NT2/D1 (cell line): ENCODE results near the gene NSUN6.

Experiments
- DNase-seq: peaks from one replicate; pipeline ENCODE4 v3.0.0-alpha.2; 2011; ENCODE audit warnings: low read depth, low spot score
- H3K27me3 ChIP-seq: 2 replicates; pipeline ENCODE4 v1.6.0; 2011; ENCODE audit warnings: mild to moderate bottlenecking; ENCODE audit not compliant: insufficient read length, insufficient read depth
- H3K36me3 ChIP-seq: 2 replicates; pipeline ENCODE4 v1.6.1; 2011; ENCODE audit warnings: mild to moderate bottlenecking, low read length, mixed read lengths; ENCODE audit not compliant: insufficient read depth, insufficient read length
- H3K4me1 ChIP-seq: 2 replicates; pipeline ENCODE4 v1.5.1; 2011; ENCODE audit not compliant: insufficient read depth, insufficient read length
- H3K4me3 ChIP-seq: 2 replicates; pipeline ENCODE4 v1.5.1; 2011; ENCODE audit warnings: low read depth; ENCODE audit not compliant: insufficient read length
- H3K9ac ChIP-seq: 2 replicates; pipeline ENCODE4 v1.6.0; 2011; ENCODE audit warnings: low read depth; ENCODE audit not compliant: insufficient read length
- H3K9me3 ChIP-seq: 2 replicates; pipeline ENCODE4 v1.5.1; 2011; ENCODE audit warnings: mild to moderate bottlenecking, low read length; ENCODE audit not compliant: insufficient read depth
- SUZ12 ChIP-seq: IDR thresholded peaks from 2 replicates; pipeline ENCODE4 v1.6.1; 2011; ENCODE audit not compliant: insufficient read length, insufficient read depth; ENCODE audit errors: extremely low read depth
- YY1 ChIP-seq: IDR thresholded peaks from 2 replicates; pipeline ENCODE4 v1.6.1; 2011; ENCODE audit not compliant: insufficient read length, insufficient read depth
- ZNF274 ChIP-seq: IDR thresholded peaks from 2 replicates; pipeline ENCODE4 v1.6.1; 2011; ENCODE audit warnings: mild to moderate bottlenecking, low read depth, low read length

NSUN6 gene

DNA sequence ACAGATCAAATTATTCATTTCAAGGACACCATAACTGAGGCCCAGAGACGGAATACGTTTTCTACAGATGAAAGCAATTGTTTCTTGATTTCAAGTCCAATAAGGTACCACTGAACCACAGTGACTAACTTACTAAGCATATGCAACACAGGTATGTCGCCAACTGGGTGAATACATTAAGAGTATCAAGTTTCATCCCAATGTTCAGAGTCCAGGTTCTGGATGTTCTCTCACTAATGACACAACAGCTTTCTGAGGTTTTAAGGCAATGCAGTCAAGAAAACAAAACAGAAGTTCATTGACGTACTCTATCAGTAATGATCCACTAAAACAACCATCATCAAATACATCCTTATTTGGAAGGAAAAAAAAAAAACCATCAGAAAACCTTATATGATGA lies 35.8 kb downstream of the NSUN6 start:
- DNase-seq = no peak
- H3K9ac ChIP-seq = no peak overlapping the region
- no peaks in the 10 kb centered on the region for H3K9me3 ChIP-seq
- H3K27me3 ChIP-seq = no peaks in the 10 kb centered on the region
- H3K36me3 ChIP-seq = peaks cover 13% of the 10 kb centered on the region
- TF ChIP-seq ZNF274 (no peak), YY1 (no peak), SUZ12 (no peak)
- H3K4me1 ChIP-seq = no peaks in the 10 kb centered on the region
- no peak overlapping the region for H3K4me3 ChIP-seq

DNA sequence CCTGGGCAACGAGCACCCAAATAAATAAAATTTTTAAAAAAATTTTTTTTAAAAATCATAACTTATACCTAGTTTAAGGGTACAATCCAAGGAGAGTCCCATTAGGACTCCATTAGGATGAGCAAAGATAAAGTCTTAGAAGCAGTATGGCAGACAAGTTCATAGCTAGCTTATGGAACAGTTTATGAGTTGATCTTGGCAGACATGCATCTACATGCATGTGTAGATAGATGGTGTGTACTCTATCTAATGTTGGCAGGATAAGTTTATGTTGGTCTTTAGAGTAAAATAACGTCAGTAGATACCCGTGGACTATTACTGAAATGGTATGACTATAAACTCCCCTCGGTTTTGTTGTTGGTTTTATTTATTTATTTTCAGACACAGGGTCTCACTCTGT lies 40.2 kb downstream of the NSUN6 start:
- TF ChIP-seq ZNF274 (no peak), YY1 (no peak), SUZ12 (no peak)
- DNase-seq = no peak
- no peaks in the 10 kb centered on the region for H3K9me3 ChIP-seq
- H3K36me3 ChIP-seq = peaks cover 16% of the 10 kb centered on the region
- H3K4me1 ChIP-seq = no peaks in the 10 kb centered on the region
- no peak overlapping the region for H3K9ac ChIP-seq
- H3K4me3 ChIP-seq = no peak overlapping the region
- no peaks in the 10 kb centered on the region for H3K27me3 ChIP-seq

DNA sequence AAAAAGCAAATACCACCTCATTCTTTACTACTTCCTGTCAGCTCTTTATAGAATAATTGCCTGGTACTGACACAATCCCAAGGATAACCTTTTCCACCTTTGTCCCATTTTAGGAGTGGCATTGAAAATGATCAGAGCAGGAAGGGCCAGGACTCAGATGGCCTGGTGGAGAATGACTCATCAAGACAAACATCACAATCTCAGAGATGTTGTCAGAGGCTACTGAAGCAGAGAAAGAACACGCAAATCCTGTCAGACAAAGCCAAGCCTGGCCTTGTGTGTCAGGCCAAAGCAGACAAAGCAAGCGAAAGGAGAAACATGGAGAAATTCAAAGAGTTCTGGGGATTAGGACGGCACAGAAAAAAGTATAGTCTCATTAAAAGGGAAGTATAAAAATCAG lies 40.9 kb downstream of the NSUN6 start:
- Histone ChIP-seq H3K4me1 (no peaks in the 10 kb centered on the region), H3K4me3 (no peak overlapping the region), H3K9me3 (no peaks in the 10 kb centered on the region), H3K9ac (no peak overlapping the region), H3K36me3 (peaks cover 16% of the 10 kb centered on the region), H3K27me3 (no peaks in the 10 kb centered on the region)
- TF ChIP-seq SUZ12 (no peak), YY1 (no peak), ZNF274 (no peak)
- no peak for DNase-seq

DNA sequence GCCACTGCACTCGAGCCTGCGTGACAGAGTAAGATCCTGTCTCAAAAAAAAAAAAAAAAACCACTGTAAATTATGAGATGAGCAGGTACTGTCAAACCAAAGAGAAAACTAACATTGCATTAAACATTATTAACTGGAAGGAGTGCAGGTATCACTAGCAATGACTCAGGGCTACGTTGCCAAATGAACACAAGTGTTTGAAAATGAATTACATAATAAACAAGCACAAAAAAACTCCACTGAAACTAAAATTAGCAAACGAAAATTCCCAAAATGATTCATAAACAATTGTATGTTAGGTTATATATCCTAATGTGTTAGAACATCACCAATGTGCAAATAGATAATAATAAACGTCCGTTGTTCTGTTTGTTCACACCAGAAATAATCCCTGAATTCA lies 42.8 kb downstream of the NSUN6 start:
- no peak for DNase-seq
- no peak for TF ChIP-seq ZNF274
- no peak for TF ChIP-seq SUZ12
- TF ChIP-seq YY1 = no peak
- no peak overlapping the region for H3K4me3 ChIP-seq
- H3K9me3 ChIP-seq = no peaks in the 10 kb centered on the region
- H3K4me1 ChIP-seq = no peaks in the 10 kb centered on the region
- peaks cover 12% of the 10 kb centered on the region for H3K36me3 ChIP-seq
- no peaks in the 10 kb centered on the region for H3K27me3 ChIP-seq
- no peak overlapping the region for H3K9ac ChIP-seq

DNA sequence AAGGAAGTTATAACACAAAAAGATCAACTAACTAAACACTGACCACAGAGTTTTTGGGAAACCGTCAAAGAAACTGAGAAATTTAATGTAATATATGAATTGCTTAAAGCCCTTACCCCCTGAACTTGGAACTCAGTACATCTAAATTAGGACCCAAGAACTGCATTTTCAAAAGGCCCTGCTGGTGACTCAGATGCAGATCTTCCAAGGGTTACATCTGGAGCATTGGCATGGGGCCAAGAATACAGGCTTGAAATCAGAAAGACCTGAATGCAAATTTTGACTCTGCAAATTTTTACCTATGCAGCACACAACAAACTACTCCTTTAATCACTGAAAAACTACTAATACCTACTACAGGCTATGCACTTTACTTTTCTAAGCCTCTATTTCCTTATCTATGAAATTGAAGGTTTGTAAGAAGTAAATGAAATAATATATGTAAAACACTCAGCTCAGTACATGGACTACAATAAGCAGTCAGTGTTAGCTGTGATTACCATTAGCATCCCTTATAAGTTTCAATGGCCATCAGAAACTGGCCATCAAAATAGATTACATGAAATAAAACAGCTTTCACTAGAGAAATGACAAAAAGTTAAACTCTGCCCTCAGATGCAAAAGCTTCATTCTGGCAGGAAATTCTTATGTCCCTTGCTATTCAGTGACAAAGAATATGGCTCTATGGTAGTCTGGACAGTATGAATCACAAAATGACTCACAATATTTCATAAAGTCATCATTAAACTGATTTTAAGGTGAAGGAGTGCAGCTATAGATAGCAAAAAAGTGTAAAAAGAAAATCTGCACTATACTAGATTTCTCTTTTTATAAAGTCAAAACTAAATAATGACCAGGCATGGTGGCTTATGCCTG lies 43.6 kb downstream of the NSUN6 start:
- Histone ChIP-seq H3K9me3 (no peaks in the 10 kb centered on the region), H3K9ac (no peak overlapping the region), H3K36me3 (peaks cover 11% of the 10 kb centered on the region), H3K4me1 (no peaks in the 10 kb centered on the region), H3K27me3 (no peaks in the 10 kb centered on the region), H3K4me3 (no peak overlapping the region)
- no peak for TF ChIP-seq SUZ12
- TF ChIP-seq ZNF274 = no peak
- no peak for TF ChIP-seq YY1
- DNase-seq = no peak

DNA sequence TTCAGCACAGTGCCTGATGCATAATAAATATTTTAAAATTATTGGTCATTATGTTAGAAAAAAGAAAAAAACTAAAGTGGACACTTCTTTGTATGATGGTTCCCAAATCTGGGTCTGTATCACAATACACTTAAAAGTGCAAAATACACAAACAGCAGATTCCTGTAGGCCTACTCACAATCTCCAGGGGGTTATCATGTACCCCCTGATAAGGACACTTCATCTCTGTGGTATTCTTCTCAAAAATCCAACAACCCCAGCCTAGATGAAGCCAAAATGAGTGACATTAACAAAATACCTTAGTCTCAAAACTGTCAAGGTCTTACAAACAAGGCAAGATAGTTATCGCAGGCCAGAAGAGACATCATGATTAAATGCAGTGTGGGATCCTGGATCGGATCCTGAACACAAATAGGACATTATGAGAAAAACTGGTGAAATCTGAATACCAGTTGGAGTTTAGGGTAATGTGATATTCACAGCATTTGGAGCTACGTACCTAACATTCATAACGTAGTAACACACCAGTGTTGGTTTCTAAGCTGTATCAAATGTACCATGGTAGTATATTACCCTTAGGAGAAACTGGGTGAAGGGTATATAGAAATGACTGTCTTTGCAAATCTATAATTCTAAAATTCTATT lies 45.2 kb downstream of the NSUN6 start:
- Histone ChIP-seq H3K27me3 (no peaks in the 10 kb centered on the region), H3K9ac (no peak overlapping the region), H3K4me1 (no peaks in the 10 kb centered on the region), H3K36me3 (peaks cover 4% of the 10 kb centered on the region), H3K9me3 (no peaks in the 10 kb centered on the region), H3K4me3 (no peak overlapping the region)
- TF ChIP-seq YY1 (no peak), ZNF274 (no peak), SUZ12 (no peak)
- DNase-seq = no peak

DNA sequence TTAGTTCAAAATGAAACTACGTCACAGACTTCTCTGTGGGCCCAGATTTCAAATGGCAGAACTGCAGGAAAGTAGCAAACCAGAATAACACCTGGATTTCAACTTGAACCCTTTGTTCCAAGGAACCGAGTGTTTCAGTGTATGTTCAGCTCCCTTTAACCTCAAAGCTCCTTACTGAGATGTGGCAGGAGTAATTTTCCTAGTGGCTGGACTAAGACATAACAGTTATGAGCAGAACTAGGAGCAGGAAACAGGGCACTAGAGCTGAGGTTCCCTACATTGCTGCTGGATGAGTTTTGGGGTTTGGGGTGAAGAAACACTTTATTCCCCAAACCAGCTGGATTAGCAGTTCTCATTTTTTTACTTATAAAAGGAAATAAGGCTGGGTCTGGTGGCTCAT lies 50.1 kb downstream of the NSUN6 start:
- no peak overlapping the region for H3K4me3 ChIP-seq
- no peak for DNase-seq

More for the DNA sequence above, 50.1 kb downstream of the NSUN6 start:
- Histone ChIP-seq H3K27me3 (no peaks in the 10 kb centered on the region), H3K9me3 (no peaks in the 10 kb centered on the region), H3K4me1 (no peaks in the 10 kb centered on the region), H3K36me3 (peaks cover 3% of the 10 kb centered on the region), H3K9ac (no peak overlapping the region)
- no peak for TF ChIP-seq SUZ12
